NOMO-1 treated with DMSO at 0.1 percent for 48 hours (cell line): ENCODE data around the gene SCFD1.

Experiments used
- DNase-seq: peaks from one replicate; lab custom pipeline; 2025; ENCODE audit not compliant: unreplicated experiment; lab: John Stamatoyannopoulos, UW

Gene SCFD1

GRCh38 chr14:30753452-30753851 lies 131.3 kb downstream of the SCFD1 start:
- DNase-seq: no peak

GRCh38 chr14:30754778-30755177 lies 132.7 kb downstream of the SCFD1 start:
- DNase-seq: no peak

GRCh38 chr14:30756594-30756993 lies 134.5 kb downstream of the SCFD1 start:
- DNase-seq: no peak

GRCh38 chr14:30757082-30757481 lies 135.0 kb downstream of the SCFD1 start:
- DNase-seq: no peak

DNA sequence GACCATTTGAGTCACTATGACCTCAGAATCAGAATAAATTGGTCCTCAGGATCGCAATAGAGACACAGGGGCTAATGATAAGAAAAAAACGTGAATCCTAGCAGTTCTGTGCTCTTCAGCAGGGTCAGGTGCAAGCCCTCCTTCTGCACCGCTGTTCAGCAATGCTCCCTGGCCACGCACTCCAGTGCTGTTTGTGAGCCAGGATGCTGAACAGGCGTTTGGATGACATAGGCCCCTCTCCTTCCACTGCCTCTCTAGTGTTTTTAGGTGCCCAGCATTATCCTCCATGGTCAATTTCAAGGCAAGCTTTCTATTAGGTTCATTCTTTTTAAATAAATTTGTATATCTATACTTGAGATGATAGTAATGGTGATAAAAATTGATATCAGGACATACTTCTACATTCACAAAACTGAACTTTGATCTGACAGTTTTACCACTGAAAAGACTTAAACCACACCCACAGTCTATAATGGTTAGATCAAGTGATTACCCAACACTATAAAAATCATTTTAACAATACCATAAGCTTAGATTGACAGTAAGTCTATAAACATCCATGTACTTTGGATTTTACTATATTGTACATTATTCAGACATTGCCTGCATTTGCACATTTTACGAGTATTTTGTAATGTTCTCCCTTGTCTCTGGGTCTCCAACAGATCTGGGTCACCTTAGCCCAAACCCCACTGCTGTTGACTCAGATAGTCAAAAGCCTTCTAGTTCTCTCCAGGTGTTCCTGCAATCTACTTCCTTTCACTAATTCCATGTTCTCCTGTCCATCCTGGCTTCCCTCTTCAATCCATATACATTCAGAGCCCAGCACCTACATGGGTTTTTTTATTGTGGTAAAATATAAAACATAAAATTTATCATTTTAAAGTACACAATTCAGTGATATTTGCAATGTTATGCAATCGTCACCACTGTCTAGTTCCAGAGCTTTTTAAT lies 137.3 kb downstream of the SCFD1 start:
- no peak for DNase-seq

- DNase-seq: no peak
These were observed 141.8 kb downstream of the SCFD1 start for GRCh38 chr14:30763891-30764290.

DNA sequence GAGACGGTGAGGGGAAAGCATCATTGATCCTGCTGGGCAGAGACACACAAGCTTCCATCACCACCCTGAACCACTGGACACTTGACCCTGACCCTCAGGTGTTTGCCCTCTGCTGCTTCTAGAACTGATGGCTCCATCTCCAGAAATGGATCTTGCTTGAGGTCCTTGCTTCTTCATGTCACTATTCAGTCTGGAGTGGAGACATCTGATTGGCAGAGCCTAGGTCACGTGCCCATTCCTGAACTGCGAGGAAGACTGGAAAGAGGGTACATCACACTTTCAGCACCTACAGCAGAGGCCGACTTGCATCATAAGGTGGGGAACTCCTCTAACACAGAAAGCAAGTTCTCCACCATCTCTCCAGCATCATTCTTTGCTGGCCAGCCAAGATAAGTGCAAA lies 145.5 kb downstream of the SCFD1 start:
- no peak for DNase-seq

DNA sequence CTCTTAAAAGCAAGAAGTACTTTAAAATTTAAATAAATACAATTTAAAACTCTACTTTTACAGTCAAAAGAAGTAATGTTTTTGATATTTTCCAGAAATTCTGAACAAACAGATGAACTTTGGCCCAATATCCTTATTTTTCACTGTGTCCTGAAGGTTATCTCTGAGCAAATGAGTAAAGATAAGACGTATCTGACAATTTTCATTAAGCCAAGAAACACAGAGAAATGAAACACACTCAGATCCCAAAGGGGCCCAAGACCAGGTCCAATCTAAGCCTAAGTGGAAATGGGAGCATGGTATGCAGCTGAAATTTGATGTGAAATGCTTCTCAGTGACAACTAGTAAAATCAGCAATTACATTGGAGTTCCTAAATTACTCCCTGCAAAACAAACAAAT lies 146.7 kb downstream of the SCFD1 start:
- DNase-seq: no peak

DNA sequence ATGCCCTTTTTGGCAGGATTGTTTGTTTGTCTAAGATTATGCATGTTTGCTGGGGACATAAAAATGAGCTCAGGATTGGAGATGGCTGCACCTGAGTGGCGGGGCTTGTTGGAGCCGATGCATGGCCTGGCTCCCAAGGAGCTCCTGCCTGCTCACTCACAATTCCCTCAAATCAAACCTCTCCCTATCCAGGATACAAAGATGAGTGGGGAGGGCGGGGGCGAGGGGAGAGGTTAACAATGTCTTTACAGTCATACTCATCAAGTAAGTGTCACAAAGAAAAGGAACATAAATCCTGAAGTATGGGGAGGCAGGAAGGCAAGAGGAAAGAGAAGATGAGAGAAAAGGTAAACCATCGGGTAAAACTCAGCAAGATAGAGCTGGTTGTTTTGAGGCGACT lies 148.3 kb downstream of the SCFD1 start:
- no peak for DNase-seq

- DNase-seq: no peak
These were observed 149.5 kb downstream of the SCFD1 start for GRCh38 chr14:30771595-30771994.

DNA sequence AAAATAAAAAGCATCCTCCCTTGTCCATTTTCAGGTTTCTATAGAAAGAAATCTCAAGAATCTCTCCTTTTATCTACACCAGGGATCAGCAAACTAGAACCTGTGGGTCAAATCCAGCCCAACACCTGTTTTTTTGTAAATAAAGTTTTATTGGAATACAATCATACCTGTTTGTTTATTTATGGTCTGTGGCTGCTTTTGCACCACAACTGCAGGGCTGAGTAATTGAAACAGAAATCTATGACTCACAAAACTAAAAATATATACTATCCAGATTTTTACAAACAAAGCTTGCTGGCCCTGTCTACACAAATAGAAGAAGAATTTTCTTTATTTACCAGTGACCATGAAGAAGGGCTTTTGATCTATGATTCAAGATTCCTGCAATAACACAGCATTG lies 157.1 kb downstream of the SCFD1 start:
- no peak for DNase-seq
